ENCODE data around the gene S1PR4. TPM values are rescaled to one million over a fixed set of nuclear protein-coding genes. Genes with fewer than 3 reads are reported as not detected.

Gene S1PR4
- total and polyA plus RNA-seq, 2 of the 8 experiments (the other 6 are each of a cell fraction or from before 2014, with no cell fraction given), result not detected

DNA sequence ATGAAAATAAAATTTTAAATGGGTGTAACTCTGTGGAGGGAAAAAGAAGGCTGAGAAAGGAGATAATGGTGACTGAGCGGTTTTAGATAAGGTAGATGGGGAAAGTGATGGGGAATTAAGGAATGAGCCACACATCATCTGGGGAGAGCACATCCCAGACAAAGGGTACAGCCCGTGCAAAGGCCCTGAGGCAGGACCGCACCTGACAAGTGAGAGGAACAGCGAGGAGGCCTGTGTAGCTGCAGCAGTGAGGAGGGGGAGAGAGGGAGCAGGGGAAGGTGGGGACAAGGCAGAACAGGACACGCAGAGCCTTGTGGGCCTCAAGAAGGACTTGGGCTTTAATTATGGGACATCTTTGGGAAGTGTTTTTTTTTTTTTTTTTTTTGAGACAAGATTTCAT is 44.1 kb downstream of the S1PR4 start:
- no peak overlapping the region for H3K27ac ChIP-seq (ENCODE audit: low read depth, low read length)
- no peaks in the 10 kb centered on the region for H3K9me3 ChIP-seq (ENCODE audit: insufficient read depth in 2 of 2, low read depth in 1 of 2, low read length in 1 of 2)
- no peak overlapping the region for H3K4me3 ChIP-seq (ENCODE audit: extremely low read depth in 1 of 4, insufficient read depth in 2 of 4, low read depth in 3 of 4, low read length in 4 of 4)
- no peak overlapping the region for H2AFZ ChIP-seq (ENCODE audit: low read length)
- no peak overlapping the region for H3K9ac ChIP-seq (replicated peaks in 1 of 4; ENCODE audit: extremely low read depth in 1 of 4, low read depth in 3 of 4, low read length in 3 of 4)
- H4K5ac ChIP-seq (ENCODE audit: insufficient read length, low read depth, low read length), result no peak overlapping the region
- H3K23ac ChIP-seq (ENCODE audit: insufficient read length), result no peak overlapping the region
- H4K8ac ChIP-seq (ENCODE audit: extremely low read depth, insufficient read depth, low read length), result no peak overlapping the region
- DNase-seq (ENCODE audit: low read depth in 1 of 2, low spot score in 2 of 2), result no peak
- peaks cover 0 to 6% (median 5%) of the 10 kb centered on the region in 4 experiments; a peak in 6 of 7 replicates for H3K4me1 ChIP-seq (replicated peaks in 1 of 4; ENCODE audit: control insufficient read depth in 3 of 4, insufficient read depth in 4 of 4, low read length in 3 of 4)
- TF ChIP-seq HDAC2 (IDR thresholded peaks at IDR 0.05; ENCODE audit: borderline replicate concordance in 1 of 2, low read depth in 2 of 2, low read length in 2 of 2), result 0 out of 4 replicates have a peak, but pooled peaks of 1 of the 2 experiments have one; percentile 36
- TF ChIP-seq GTF2F1 (IDR thresholded peaks at IDR 0.05; ENCODE audit: borderline replicate concordance, low read depth, low read length), result no peak
- no peak for TF ChIP-seq CHD2 (IDR thresholded peaks at IDR 0.05; ENCODE audit: low read length)
- peak; percentile 87 for TF ChIP-seq KDM1A (IDR thresholded peaks at IDR 0.05; ENCODE audit: borderline replicate concordance, low read length)
- TF ChIP-seq SAP30 (IDR thresholded peaks at IDR 0.05; ENCODE audit: insufficient read depth, insufficient replicate concordance, low read length), result no peak
- TF ChIP-seq CREB1 (IDR thresholded peaks at IDR 0.05), result no peak
- no peak for TF ChIP-seq CBX8 (IDR thresholded peaks at IDR 0.05; ENCODE audit: borderline replicate concordance, low read depth, low read length)
- no peak for TF ChIP-seq MAFK (IDR thresholded peaks at IDR 0.05; ENCODE audit: low read depth, low read length)
- CTCF ChIA-PET (ENCODE audit: partially characterized antibody), result interaction anchor here (0.7 to 4.3 kb wide), 4 partner anchors 11 to 107 kb away, joined by 3 to 19 read pairs (median 3); no protein-coding TSS in a partner anchor
- H3K4ac ChIP-seq (replicated peaks; ENCODE audit: insufficient read length, low read depth, low read length), result no peak overlapping the region
- H4K91ac ChIP-seq (replicated peaks; ENCODE audit: insufficient read length, low read length), result no peak overlapping the region
- peaks cover 0 to 7% of the 10 kb centered on the region in 2 experiments for H4K20me1 ChIP-seq (replicated peaks in 1 of 2; ENCODE audit: control insufficient read depth in 1 of 2, insufficient read depth in 2 of 2, low read length in 2 of 2)
- no peak overlapping the region for H2BK5ac ChIP-seq (ENCODE audit: low read depth, low read length)
- H3K56ac ChIP-seq (replicated peaks; ENCODE audit: insufficient read length, low read depth, low read length), result no peak overlapping the region
- H3K4me2 ChIP-seq (ENCODE audit: insufficient read depth in 1 of 2, low read depth in 2 of 2, low read length in 2 of 2), result no peak overlapping the region
- no peak overlapping the region for H3K18ac ChIP-seq (ENCODE audit: extremely low read depth, low read length)
- H3K23me2 ChIP-seq (ENCODE audit: low read depth, low read length), result peaks cover 5% of the 10 kb centered on the region; the same call in 1 of the 2 replicates
- peaks cover 0 to 3% (median 0%) of the 10 kb centered on the region in 4 experiments; a peak in 1 of 7 replicates for H3K27me3 ChIP-seq (replicated peaks in 1 of 4; ENCODE audit: control insufficient read depth in 3 of 4, extremely low read depth in 1 of 4, insufficient read depth in 3 of 4, low read length in 3 of 4)
- no peak for FAIRE-seq
- H3K79me2 ChIP-seq (ENCODE audit: control insufficient read depth in 1 of 2, insufficient read depth in 2 of 2, low read length in 2 of 2), result no peaks in the 10 kb centered on the region
- WGBS, 2 experiments (ENCODE audit: extremely low coverage in 1 of 2, insufficient coverage in 1 of 2, insufficient read length in 1 of 2, insufficient replicate concordance in 2 of 2, low coverage in 1 of 2, low lambda C conversion rate in 2 of 2, missing lambda C conversion rate in 1 of 2), result 92 to 100% methylated on average over 1 to 5 of the region's 5 CpGs
- POLR2A ChIA-PET (ENCODE audit: partially characterized antibody), result interaction anchor here (0.7 kb wide), 1 partner anchor 272 kb away, joined by 3 read pairs; no protein-coding TSS in a partner anchor
- no peak overlapping the region for H2BK15ac ChIP-seq (ENCODE audit: low read length)
- no peaks in the 10 kb centered on the region for H3K36me3 ChIP-seq (ENCODE audit: control insufficient read depth in 2 of 4, insufficient read depth in 4 of 4, low read length in 3 of 4)
- H2AK5ac ChIP-seq (ENCODE audit: low read depth, low read length), result no peak overlapping the region
- no peaks in the 10 kb centered on the region for H3K79me1 ChIP-seq (ENCODE audit: low read depth, low read length)
- H3K14ac ChIP-seq (ENCODE audit: insufficient read length), result no peak overlapping the region
- H2BK12ac ChIP-seq (ENCODE audit: low read depth, low read length), result no peak overlapping the region
- no peak overlapping the region for H2BK20ac ChIP-seq (ENCODE audit: low read length)
- H2BK120ac ChIP-seq (replicated peaks; ENCODE audit: low read depth, low read length), result no peak overlapping the region
